Lower leg skin (tissue), 3 donors: ENCODE data around the gene MAN2A2.

Experiments
- POLR2A ChIP-seq, 2 donors: fragments of 450-650 bp; IDR thresholded peaks; one replicate each; pipeline ENCODE4 v1.6.1; 2016 to 2017; ENCODE audit warnings: antibody characterized with exemption in 2 of 2, mild to moderate bottlenecking in 1 of 2, moderate library complexity in 1 of 2
- TF ChIP-seq, protein P1 (sequence below), 3 donors: fragments of 450-650 bp; IDR thresholded peaks; one replicate each; pipeline ENCODE4 v1.5.1; 2016; ENCODE audit warnings: antibody characterized with exemption in 3 of 3, mild to moderate bottlenecking in 3 of 3, moderate library complexity in 2 of 3

DNA sequence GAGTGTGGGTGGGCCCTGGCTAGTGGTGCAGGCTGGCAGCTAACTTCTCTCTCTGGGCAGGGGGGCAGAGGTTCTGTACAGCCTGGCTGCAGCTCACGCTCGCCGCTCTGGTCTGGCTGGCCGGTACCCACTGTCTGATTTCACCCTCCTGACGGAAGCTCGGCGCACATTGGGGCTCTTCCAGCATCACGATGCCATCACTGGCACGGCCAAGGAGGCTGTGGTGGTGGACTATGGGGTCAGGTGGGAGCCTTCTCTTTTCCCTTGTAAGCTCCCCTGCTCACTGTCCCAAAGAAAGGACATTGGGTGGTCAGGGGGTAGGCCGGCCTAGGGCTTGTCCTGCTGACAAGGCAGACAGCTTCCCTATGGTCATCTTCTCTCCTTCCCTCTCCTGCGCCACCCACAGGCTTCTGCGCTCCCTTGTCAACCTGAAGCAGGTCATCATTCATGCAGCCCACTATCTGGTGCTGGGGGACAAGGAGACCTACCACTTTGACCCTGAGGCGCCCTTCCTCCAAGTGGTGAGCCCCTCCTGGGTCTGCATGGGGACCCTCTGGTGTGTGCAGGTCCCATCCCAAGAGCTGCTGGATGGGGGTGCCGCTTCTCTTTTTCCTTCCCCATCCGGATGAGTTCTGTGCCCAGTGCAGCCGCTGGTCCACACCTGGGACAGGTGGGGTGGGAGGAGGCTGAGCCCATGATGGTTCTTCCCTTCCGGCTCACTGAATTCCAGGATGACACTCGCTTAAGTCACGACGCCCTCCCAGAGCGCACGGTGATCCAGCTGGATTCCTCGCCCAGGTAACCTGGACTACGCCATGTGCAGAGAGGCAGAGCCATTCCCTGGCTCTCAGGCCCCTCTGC lies 7.6 kb downstream of the MAN2A2 start:
- TF ChIP-seq, protein P1, sequence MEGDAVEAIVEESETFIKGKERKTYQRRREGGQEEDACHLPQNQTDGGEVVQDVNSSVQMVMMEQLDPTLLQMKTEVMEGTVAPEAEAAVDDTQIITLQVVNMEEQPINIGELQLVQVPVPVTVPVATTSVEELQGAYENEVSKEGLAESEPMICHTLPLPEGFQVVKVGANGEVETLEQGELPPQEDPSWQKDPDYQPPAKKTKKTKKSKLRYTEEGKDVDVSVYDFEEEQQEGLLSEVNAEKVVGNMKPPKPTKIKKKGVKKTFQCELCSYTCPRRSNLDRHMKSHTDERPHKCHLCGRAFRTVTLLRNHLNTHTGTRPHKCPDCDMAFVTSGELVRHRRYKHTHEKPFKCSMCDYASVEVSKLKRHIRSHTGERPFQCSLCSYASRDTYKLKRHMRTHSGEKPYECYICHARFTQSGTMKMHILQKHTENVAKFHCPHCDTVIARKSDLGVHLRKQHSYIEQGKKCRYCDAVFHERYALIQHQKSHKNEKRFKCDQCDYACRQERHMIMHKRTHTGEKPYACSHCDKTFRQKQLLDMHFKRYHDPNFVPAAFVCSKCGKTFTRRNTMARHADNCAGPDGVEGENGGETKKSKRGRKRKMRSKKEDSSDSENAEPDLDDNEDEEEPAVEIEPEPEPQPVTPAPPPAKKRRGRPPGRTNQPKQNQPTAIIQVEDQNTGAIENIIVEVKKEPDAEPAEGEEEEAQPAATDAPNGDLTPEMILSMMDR (IDR thresholded peaks at IDR 0.05), result no peak
- TF ChIP-seq POLR2A (IDR thresholded peaks at IDR 0.05), result no peak
